GM18870 (cell line): ENCODE data around the gene FOXA2.

Experiments
- ATAC-seq: cut with Tn5 transposase; IDR thresholded peaks from one replicate; pipeline ENCODE4 v1.9.1; 2021; ENCODE audit warnings: moderate library complexity; ENCODE audit not compliant: unreplicated experiment

FOXA2 gene

DNA sequence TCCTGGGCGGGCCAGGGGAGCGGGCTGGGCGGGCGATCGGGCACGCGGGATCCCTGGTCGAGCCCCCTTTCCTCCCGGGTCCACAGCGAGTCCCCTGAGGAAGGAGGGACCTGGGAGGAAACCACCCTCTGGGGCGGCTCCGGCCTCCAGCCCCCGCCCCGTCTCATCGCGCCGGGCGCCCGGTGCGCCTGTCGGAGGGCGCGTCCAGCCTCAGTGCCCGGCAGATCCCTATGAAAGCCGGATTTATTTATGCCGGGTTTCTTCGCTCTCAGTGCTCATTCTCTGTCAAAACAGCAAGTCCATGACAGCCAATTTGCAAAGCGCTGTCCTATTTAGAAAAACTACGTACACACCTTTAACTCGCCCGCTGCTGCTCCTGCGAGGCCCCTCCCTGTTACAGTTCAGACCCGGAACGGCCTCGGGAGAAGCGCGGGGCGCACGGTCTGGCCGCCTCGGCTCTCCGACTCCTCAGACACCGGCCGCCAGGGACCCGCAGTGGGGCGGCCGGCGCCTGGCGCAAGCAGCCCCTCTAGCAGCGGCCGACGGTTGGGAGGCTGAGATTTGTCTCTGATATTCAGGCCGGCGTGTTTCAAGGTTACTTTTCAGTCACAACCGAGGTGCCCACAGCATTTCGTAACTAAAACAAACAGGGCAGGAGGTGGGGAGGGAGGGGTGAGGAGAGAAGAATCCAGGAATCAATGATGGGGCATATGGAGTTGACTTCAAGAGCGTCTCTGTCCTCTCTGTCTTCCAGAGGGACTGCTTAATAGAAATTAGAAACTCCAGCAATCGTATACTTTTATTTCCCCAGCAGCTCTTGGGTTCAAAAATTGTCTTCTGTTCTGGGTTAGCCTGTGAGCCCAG, 782 bp upstream of the FOXA2 start:
- ATAC-seq = no peak

DNA sequence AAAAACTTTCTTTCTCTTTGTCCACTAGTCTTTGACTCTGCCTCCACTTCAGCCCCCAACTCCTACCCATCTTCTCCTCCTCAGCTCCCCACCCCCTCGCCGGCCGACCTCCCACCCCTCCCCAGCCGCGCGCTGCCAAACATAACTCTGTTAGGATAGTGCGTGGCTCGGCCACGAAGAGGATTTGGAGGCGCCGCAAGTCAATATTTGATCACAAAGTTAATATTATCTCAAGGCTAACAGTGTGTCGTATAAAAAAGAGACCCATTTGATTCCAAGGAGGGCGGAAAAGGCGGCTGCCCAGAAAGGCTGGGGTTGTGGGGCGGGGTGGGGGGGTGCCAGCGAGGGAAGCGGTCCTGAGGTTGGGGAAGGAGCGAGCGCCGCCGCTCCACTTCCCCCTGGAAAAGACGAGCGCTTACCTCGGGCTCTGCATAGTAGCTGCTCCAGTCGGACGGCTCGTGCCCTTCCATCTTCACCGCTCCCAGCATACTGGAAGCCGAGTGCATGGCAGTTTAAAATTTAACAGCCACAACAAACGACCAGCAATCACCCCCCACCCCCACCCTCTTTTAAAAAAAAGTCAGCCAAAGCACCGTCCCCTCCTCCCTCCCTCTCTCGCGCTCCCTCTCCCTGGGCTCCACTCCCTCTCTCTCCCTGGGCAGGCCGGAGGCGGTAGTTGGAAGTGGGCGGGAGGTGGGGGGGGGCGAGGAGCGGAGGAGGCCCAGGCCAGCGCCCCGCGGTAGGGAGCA, 425 bp downstream of the FOXA2 start:
- ATAC-seq = no peak

DNA sequence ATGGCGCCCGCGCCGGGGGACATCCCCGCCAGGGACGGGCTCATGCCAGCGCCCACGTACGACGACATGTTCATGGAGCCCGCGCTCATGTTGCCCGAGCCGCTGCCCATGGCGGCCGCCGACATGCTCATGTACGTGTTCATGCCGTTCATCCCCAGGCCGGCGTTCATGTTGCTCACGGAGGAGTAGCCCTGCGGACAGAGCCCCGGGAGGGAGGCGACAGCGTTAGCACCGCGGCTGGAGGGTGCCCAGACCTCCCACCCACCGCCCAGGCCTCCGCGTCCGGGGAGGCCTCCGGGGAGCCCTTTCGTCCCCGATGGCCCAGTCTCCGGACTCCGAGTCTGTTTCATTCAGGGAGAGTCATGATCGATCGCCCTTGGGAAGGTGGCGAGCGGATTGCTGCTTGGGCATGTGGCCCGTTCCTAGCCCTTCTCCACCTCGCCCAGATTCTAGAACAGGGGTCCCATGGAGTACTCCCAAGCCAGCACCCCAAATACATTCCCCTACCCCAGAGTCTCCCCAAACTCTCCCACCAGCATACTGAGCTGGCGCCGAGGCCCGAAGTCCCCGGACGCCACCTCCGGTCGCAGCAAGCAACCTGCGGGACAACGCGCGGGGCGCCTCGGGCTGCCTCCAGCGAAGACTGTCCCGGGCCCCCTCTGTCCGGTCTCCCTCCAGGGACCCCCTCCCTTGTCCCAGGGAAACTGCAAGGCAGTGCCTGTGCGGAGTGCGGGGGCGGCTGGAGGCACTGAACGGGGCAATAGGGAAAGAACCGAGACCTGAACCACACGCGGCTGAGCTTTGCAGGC, 1.2 kb downstream of the FOXA2 start:
- no peak for ATAC-seq

DNA sequence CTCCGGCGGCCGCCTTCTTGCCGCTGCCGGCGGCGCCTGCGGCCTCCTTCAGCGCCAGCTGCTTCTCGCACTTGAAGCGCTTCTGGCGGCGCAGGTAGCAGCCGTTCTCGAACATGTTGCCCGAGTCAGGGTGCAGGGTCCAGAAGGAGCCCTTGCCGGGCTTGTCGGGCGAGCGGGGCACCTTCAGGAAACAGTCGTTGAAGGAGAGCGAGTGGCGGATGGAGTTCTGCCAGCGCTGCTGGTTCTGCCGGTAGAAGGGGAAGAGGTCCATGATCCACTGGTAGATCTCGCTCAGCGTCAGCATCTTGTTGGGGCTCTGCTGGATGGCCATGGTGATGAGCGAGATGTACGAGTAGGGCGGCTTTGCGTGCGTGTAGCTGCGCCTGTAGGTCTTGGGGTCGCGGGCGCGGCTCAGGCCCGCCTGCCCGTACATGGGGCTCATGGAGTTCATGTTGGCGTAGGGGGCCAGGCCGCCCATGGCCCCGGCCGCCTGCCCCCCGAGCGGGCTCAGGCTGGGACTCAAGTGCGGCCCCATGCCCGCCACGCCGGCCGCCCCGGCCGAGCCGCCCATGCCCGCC, 1.9 kb downstream of the FOXA2 start:
- no peak for ATAC-seq

DNA sequence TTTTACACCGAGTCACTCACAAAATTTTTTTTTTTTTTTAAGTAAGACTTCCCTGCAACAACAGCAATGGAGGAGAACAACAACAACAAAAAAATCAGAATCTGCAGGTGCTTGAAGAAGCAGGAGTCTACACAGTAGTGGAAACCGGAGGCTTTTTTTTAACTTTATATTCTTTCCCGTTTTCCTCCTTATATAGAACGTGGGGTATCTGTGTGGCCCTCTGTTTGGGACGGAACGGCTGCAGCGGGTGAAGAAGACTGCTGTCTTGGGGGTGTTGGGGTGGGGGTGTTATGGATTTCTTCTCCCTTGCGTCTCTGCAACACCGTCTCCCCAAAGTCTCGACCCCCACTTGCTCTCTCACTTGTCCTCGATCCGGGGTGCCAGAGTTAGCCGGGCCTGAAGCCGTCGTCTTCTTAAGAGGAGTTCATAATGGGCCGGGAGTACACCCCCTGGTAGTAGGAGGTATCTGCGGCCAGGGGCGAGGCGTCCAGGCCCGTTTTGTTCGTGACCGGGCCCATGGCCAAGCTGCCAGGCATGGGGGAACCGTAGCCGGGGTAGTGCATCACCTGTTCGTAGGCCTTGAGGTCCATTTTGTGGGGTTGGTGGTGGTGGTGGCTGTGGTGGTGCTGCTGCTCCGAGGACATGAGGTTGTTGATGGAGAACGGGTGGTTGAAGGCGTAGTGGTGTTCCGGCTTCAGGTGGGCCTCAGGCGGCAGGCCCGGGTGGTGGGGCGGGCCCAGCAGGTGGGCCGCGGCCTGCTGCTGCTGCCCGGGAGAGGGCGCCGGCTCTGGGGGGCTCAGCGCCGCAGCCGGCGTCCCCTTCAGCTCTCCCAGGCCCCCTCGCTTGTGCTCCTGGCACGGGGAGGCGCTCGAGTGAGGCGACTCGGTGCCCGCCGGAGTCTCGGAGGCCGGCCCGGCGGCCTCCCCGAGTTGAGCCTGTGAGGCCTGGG, 2.7 kb downstream of the FOXA2 start:
- no peak for ATAC-seq

DNA sequence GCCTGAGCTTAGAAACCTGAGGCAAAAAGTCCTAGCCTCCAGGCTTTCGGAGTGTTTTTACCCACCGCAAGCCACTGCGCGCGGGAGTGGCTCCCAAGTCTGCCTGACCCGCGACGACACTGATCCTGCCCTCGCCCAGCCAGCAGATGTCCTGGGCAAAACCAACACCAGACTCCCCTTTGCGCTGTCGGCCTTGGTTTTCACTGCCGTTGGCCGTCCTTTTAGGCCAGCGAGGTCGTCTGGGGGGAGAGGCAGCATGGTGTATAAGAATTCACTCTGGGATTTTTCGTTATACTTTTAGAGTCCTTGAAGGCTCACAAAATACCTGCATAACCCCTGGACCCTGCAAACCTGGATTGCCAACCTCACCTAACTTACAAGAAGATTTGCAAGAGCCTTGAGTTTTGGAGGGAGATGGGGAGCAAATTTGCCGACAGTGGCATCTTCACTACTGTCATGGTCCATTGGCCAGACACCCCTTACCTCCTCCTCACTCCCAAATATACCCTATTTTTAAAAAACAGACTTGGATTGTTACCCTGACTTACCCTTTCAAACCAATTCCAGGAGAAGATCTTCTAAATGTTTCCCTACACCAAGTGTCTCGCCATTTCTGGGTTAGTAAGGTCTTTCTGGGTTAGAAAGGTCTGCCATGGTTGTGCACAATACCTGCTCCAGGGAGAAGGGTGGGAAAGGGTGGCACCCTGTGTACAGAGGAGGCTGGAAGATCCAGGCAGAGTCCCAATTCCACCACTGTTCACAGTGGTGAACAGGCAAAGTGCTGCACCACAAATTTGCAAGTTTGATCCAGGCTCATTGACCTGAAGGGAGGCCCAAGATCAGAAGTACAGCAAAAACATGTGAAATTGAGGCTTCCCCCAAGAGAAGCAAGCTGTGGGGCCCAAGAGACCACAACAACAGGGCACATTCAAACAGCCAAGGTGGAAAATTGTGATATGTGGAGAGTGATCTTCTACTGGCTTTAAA, 4.4 kb downstream of the FOXA2 start:
- no peak for ATAC-seq

DNA sequence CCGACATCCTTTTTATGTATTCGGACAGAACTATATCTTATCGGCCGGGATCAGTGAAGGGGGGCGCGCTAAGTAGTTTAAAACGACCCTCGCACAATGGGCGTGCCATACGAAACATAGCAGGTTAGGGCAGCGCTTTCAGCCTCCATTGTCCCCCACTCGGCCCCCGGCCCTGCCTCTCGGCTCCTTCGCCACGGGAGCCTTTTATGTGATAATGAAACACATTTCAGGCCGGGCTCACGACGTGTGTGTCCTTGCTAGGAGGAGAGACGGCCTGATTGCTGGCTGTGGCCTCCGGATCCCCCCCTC, 5.3 kb downstream of the FOXA2 start:
- no peak for ATAC-seq

DNA sequence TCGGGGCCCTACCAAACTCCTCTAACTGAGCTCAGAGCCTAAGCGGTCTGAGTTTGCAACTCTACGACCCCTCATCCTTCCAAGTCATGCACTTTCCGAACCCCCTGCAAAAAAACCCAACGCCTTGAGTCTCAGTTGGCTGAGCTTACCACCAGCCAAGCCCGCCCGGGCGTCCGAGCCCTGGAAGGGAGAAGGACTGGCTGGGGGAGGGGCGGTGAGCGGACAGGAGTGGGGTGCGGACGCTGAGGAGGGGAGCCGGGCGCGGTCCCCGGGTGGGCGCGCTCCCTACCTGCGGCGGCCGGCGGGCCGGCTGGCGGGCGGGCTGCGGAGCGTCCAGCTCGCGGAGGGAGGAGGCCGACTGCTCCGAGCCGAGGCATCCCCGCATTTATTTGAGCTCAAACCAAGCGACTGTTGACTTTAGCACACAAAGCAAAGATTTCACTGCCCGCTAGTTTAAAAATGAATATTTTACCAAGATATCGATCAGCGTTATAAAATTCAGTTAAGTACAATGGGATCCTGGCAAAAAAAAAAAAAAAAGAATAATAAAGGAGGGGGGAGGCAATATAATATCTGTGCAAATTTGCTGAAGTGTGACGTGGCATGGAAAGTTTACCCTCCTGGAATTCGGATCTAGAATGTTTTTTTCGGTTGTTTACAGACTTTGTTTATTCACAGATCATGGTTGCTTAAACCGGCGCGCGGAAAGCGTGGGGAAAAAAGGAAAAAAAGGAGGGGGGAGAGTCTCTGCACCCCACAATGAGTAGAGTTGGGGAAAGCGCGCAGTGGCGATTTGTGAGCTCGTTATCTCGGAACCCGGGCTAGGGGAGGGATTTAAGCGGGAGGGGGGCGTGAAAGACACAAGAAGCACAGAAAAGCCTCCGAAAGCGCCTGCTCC, 5.9 kb downstream of the FOXA2 start:
- no peak for ATAC-seq

DNA sequence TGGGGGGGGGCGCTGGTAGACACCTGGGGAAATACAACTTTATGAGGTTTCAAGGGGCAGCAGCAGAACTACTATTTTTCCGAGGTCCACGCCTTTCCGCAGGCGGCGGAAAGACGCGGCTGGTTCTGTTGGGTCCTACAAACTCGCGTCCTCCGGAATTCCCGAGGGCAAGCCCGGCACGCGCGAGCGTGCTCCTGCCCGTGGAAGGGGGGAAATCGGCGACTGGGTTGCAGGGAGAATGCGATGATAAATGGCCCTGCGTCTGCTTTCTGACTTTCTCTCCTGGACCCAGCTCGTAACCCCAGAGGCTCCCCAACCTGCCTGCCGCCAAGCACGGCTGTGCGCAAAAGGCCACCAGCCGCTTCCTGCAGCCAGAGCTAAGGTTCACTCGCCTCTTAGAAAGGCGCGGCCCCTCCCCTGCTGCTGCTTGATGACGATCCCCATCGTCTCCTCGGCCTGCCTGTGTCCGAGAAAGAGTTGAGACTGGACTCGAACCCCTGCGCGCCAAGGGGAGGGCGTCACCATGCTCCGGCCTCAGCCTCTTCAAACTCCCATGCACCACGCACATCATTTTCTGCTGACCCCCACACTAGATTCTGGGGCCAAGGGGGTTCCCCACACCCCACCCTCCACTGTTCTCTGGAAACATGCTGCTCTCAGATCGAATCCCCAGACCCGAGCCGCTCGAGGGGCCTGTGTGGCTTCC, 6.7 kb downstream of the FOXA2 start:
- no peak for ATAC-seq

DNA sequence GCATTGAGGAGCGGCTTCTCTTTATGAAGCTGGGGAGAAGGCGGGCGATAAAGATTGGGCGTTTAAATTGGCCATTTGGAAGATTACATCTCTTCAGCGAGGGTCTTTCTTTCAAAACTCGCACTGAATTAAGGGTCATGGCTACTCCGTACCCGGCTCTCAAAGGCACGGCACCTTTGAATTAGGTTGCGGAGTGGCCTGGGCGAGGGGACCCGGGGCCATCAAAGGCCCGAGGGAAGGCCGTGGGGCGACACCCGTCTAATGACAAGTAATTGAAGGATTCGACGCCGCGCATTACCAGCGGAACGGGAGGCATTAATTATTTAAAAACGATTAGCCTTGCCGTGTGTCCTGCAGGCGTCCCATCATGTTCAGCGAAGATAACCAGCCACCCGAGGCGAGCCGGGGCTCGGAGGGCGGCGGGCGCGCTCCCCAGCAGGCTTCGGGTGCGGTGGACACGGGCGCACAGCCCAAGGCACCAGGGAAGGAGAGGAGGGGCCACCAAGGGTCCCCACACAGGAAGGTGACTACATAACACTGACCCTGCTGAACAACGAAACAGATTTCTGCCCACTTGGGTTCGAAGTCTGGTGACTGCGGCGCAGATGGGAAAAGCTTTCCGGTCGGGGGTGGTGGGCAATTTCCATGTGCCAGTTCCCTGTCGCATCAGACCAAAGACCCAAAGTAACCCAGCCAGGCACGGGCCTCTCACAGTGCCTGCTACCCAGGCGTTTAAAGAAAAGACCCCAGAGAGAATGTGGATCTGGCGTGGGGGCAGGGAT, 7.4 kb downstream of the FOXA2 start:
- ATAC-seq = no peak

DNA sequence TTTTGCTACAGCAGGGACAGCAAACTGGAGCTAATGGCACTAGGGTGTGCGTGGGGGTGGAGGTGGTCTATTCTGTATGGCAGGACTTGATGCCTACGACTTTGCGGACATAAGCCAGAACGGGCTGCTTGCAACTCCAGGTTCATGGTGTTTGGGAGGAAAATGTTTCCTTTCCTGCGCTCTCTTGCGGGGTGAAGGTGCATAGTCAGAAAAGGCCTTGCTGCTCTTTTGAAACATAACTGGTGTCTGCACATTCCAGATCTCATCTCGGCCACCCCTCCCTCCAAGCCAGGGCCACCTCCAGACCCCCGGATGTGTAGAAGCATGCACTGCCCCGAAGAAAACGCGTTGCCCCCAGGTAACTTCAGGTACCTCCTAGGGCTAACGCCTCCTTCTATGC, 8.1 kb downstream of the FOXA2 start:
- ATAC-seq = no peak

DNA sequence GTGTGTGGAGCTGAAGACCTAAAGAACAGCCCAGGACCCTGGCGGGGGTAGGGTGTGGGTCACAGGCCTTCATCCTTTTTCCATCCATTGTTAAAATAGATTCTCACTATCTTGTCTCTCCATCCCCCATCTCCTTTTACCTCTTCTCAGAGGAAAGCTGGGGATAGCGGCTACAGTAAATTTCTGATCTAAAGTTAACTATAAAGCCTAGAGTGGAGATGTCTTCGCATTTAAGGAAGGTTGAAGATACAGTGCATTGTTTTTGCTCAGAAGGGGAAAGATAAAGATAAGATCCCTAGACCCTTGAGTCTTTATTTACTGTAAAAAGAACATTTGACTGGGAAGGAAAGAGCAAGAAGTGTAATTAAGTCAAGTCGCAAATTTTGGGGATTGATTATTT, 8.6 kb downstream of the FOXA2 start:
- ATAC-seq = no peak

DNA sequence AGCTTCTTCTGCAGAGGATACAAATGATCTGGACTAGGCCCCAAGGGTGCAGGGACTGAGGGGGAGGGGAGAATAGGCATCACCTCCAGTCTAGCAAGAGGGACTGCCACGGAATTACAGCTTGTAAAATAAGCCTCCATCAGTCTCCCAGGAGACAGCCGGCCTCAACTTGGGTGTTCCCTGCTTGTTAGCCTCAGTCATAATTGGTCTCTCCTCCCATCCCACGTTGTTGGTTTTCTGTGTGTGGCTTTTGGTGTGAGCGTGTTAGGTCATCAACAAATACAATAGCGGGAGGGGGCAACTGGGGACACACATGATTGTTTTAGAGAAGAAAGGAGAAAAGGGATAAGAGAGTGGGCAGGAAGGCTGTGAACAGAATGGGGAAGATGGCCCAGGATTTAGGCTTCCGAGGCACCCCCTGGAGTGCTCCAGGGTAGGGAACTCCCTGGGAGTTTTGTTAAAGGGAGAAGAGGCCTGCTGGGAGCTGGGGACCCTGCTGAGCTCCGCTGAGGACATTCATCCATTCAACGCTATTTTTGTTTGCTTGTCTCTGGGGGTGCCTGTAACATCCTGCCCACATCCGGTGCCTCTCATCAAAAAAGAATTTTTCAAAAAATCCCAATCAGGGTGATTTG, 9.2 kb downstream of the FOXA2 start:
- no peak for ATAC-seq

DNA sequence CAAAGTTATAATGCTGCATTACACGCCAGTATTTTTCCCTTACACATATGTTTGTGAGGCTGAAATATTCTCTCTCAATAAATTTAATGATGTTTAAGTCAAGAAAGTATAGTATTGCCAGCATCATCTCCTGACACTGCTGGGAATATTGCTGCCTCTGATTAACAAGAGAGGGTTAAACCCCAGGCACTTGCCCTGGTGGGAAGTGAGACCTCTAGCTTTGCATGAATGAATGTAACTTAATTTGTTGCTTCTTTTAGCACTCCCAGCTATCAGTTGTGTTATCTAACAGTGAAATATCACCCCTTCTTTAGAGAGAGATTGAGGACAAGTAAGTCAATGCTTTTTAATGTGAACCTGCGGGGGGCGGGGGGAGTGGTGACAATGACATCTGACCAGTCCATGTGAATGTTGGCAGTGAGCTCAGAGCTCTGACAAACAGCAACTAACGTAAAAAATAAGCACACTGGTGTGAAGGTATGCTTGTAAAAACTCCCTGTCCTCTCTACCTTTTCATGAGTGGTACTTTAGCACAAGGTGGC, 9.8 kb downstream of the FOXA2 start:
- ATAC-seq = no peak

DNA sequence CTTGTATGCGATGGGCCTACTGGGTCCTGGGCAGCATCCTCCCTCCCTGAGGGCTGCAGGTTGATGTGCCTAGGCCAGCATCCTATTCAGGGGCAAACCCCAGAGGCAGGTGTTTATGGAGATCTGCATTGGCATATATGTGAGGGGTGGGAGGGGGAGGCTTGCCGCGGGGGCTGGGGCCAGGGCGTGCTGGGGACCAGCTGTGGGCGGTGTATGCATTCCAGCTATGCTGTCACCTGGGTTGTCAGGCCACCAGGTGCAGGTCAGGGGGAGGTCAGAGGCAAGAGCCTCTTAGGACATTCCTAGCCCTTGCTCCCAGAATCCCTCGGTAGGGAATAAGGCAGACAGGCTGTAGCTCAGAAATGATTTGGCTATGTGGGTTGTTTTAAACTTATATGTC, 11.9 kb downstream of the FOXA2 start:
- no peak for ATAC-seq

DNA sequence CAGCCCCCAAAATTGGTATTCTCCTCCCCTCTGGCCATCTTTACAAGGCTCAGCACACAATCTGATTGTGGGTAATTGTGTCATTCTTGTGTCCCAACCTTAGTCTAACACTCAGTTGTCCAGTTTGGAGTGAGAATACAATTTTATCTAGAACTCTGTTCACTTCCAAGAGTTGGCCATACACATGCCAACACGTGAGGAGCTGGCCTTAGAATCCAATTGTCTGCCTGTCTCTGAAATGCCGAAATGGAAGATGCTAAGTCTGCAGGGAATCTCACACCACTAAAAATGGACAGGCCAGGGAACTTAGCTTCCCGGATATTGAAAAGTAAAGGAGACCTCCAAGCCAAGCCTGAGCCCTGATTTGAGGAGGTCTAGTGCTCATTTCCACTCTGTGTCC, 12.3 kb downstream of the FOXA2 start:
- ATAC-seq = no peak
